Measurements from ENCODE around the gene VEZT.

Gene VEZT

DNA sequence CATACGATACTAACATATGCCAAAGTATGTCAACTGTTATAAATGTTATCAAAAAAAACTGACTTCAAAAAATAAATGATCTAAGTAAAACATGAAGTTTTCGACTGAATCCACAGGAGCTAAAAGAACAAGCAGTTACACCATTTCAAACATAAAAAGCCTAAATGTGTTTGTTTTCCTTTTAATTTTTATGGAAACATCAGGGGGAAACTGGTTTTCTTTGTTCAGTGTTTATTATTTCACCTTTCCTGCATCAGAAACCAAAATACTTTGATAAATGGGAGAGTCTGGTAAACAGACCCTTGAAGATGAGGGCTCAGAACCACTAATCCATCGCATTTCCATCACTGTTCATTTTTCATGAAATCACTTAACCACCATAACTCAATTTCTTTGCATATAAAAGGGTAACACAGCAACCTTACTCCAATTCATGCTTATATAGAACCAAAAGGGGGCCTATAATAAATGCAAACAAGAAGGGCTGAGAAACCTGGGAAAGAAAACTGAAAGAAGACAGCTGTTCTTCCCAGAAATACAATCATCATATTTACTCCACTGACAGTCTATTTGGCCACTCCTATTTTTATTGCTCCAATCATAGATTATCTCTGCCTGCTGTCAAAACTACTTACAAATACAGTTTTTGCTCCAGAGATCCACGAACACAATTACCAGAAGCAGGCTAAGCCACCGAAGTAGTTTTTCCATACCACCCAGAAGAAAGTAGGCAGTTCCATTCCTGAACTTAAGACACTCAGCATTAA is 17.3 kb upstream of the VEZT start:
- no peak for DNase-seq (ENCODE audit: low spot score)

DNA sequence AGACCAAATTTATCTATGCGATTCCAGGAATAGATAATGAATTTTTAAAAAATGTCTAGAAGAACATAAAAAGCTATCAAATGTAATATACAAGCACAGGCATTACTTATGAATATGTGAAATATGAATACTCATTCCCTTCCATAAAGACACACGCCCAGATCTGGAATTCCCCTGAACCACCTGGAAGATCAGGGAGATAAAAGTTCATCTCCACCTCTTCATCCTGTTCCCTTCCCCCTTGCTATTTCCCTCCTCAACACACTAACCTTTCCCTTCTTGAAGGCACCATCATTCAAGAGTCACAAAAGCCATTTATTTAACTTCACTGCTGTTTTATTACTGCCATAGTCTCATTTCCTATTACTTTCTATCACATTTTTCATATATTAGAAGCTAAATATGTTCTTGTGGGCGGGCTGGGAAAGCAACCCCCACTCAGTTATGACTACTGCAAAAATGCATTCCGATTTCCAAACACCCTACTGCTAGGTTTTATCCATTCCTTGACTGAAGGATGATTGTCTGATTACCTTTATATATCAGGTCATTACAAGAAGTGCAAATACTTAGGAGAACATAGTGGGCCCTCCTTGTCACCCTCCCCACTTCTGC is 16.4 kb upstream of the VEZT start:
- no peak for DNase-seq (ENCODE audit: low spot score)

DNA sequence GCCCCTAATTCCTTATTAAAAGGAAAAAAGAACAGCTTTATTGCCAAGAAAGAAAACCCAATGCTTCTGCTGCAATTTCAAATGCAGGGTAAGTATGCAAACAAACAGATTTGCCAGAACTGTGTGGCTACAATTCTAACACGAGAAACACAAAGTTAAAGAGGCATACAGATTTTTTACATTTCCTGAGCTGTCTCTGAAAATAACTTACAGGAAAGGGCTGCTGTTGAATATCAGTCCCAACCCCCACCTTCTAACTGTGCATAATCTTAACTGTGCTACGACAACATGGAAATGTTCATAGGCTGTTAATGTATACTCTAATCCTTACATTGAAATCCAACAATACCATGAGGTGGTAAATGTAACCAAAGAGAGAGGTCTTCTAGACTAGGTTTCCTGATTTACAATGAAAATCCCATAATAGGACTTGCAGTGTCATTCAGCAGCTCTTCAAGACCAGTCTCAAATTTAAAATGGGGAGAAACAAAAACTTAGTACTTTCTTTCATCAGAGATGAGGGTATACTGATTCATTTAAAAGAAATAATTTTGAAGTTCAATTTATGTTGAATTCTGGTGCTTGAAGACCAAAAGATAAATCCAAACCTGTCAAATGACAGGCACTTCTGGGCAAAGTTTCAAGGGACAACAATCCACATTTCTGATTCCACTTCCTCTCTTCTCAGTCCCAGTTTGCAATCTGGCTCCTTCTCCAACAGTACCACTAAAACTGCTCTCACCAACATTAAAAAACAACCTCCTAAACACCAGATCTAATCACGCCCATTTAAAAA is 14.7 kb upstream of the VEZT start:
- no peak for DNase-seq (ENCODE audit: low spot score)

DNA sequence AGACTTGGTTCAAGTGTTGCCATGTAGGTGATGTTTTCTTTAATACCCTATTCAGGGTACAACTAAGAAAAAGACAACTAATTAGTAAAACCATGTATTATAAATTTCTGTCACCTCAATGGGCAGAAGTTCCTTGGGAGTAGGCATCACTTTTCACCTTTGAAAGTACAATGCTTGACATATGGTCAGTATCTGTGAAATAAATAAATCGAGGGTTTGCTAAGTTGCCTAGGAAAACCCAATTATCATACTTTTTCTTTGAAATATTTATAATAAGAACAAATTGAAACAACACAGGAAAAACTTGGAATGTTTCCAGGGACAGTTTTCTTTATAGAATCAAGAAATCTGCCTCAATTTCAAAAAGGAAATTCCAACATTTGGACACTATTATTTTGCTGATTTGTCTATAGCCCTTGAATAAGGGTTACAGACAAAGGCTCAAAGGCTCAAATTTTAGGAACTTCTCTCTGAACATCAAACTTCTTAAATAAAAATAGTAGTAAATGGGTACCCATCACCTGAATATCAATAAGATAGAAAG is 14.0 kb upstream of the VEZT start:
- no peak for DNase-seq (ENCODE audit: low spot score)

DNA sequence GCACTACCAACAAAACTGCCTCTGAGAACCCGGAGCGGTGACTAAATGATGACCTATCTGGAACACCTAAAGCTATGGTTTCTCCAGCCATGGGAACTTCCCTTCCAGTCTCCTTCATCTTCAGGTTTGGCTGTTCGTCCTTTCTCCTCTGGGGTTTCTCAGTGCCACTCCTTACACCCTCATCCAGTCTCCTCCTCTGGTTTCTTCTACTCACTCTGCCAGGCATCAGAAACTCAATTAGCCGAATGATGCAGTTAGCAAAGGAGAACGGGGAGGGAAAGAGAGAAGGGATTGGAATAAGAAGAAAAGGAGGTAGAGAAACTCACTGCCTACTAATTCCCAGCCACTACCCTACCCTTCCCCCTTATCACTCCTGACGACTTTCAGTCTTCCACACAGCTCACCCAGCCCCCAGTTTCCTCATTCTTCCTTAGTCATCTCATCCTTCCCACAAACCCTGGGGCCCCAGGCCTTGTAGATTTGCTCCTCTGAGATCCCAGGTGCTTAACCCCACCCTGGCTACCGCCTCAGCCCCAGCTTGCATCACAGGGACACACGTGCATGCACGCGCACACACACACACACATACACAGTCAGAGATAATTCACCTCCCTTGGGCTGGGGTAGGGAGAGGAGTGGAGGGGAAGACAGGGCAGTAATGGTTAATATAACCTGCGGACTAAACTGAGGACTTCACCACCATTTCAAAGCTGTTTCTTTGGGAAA is 13.3 kb upstream of the VEZT start:
- peak; percentile 67 for DNase-seq (ENCODE audit: low spot score)

DNA sequence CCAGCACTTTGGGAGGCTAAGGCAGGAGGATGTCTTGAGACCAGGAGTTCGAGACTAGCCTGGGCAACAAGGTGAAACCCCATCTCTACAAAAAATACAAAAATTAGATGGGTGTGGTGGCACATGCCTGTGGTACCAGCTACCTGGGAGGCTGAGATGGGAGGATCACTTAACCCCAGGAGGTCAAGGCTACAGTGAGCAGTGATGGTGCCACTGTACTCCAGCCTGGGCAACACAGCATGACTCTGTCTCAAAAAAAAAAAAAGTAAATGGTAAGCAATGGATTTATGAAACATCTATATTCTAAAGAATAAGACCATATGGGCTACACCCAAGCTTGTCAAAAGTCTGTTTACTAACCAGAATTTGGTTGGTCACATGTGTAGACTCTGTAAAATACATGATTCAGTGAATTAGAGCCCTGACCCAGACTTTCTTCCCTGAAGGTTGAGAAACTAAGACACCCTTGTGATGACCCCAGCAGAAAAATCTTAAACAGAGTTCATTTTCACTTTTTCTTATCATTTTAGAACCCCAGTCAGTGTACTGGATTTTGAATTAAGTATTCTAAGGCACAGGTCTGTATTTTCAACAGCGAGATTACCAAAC is 12.5 kb upstream of the VEZT start:
- no peak for DNase-seq (ENCODE audit: low spot score)

DNA sequence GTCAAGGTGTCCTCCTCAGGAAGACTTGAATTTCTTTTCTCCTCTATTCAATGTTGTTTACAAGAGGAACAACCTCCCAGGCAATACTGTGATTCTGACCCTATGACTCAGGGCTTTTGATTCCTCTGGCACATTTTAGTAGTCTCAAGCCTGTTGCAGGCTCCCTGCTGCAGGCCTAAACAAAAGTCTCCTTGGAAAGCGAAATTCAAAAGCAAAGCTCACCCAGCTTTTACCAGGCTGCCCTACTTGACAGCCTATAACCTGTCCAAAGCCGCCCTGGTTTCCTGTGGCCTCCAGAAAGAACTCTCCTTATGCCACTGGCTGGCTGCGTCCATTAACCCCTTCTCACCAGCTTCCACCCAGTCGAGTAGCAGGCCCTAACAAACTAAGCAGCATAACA is 11.9 kb upstream of the VEZT start:
- DNase-seq (ENCODE audit: low spot score) = no peak

DNA sequence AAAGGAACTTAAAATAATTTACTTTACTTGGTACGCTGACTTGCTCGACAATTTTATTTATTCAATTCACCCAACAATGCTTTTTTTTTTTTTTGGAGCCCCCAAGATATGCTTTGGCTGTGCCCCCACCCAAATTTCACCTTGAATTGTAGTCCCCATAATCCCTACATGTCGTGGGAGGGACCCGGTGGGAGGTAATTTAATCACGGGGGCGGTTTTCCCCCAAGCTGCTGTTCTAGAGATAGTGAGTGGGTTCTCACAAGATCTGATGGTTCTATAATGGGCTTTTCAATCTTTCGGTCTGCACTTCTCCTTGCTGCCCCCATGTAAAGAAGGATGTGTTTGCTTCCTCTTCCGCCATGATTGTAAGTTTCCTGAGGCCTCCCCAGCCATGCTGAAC is 10.7 kb upstream of the VEZT start:
- no peak for DNase-seq (ENCODE audit: low spot score)

DNA sequence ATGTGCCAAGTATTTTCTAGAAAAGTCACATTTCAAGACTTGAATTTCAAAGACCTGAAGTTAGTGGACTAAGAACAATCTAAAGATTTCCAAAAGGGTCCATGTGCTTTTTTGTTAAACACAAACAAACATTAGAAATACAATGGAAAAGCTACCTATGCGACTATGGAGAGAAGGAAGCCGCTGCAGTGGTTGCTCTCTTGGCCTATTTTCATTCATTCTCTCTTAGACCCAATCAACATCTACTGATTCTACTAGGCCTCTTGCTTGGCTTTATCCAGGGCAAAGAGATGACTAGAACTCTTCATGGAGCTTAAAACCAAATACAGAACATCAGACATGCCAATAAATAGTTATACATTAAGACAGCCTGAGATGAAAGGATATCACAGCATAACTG is 10.2 kb upstream of the VEZT start:
- DNase-seq (ENCODE audit: low spot score) = no peak

DNA sequence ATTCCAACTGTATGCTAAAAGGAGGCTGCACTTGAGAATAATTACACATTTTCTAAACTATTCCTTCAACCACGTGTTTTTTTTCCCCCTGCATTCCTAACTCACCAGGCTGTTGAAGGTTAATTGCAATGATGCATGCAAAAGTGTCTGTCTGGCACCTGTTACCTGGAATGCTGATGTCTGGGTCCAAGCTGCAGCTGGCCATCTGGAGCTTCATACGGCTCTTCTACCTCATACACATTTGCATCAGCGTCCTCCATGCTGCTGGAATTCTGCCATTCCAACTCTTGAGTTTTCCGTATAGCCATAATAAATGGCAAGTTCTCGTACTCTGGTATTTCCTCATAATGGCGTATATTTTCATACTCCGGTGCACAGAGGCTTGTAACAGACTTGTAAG is 8.9 kb upstream of the VEZT start:
- no peak for DNase-seq (ENCODE audit: low spot score)

DNA sequence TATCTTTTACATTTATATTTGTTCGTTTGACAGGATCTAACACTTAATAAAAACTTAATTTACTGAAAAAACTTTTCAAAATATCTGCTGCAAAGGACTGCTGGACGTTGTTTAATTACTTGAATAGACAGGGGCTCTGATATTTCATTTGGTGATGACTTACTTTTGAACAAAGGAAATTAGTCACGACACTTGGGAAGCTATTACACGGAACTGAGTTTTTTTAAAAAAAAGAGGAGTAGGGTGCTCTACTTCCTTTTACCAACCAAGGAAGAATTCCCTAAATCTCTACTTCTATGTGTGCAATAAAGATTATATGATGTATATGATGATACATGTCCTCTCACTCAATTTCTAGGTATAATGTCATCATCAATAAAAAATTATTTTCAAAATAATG is 5.0 kb upstream of the VEZT start:
- DNase-seq (ENCODE audit: low spot score) = peak; percentile 60

DNA sequence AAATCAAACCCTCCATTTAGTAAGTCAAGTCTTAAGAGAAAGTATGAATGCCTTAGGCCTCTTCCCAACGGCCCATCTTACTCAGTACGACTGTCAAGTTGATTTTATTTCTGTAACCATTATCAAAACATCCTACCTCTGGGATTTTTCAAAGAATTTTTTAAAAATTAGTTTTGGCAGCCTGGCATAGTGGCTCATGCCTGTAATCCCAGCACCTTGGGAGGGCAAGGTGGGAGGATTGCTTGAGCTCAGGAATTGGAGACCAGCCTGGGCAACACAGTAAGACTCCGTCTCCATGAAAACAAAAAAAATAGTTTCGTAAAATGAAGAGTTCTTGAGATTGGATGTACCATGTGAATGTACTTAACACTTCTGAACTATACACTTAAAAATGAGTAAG is 4.5 kb upstream of the VEZT start:
- DNase-seq (ENCODE audit: low spot score) = no peak

DNA sequence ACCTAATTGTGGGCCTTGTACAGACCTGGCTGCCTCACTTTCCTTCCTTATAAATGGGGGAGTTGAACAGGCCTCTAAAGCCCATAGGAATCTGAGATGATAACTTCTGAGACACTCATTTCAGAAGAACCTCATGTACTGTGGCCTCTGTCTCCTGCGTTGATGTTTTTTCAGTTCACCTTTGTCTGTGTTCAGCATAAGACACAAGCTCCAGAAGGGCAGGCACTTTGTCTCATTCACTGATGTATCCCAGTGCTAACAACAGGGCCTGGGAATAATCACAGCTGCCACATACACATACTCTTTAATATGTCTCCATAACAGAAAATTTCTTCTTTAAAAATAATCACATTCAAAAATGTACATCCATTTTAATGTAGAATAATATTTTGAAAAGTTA is 3.7 kb upstream of the VEZT start:
- DNase-seq (ENCODE audit: low spot score) = no peak

DNA sequence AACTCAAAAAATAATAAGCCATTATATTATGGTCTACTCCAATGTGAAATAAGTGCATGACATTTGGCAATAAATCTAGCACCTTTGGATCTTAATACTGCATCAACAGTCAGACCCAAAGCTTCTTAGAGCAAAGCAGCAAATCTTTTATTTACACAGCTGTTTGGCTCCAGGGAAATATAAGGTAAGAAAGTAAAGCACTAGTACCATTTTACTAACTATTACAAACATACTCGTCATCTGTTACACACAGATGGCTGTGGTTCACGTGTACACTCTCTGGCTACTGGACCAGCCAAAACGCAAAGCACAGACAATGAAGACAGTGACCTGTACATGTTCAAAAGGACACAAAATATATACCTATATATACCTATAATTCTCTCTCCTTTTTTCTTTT is 3.1 kb upstream of the VEZT start:
- DNase-seq (ENCODE audit: low spot score) = no peak

DNA sequence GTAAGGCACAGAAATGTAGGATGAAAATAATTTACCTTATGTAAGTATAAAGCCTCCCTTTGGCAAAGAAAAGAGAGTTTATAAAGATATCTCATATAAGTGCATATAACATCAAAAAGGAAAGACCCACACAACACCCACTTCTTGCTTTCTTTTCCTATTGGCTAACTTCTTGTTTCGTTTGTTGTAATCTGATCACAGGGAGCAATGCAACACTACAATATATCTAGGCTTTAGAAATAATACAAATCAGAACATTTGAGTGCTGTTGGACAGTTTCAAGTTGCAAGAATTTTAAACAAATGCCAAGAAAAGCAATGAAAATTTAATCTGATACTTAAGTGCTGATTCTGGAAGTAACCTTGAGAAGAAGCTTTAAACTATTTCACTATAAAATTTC is 1.7 kb upstream of the VEZT start:
- no peak for DNase-seq (ENCODE audit: low spot score)

DNA sequence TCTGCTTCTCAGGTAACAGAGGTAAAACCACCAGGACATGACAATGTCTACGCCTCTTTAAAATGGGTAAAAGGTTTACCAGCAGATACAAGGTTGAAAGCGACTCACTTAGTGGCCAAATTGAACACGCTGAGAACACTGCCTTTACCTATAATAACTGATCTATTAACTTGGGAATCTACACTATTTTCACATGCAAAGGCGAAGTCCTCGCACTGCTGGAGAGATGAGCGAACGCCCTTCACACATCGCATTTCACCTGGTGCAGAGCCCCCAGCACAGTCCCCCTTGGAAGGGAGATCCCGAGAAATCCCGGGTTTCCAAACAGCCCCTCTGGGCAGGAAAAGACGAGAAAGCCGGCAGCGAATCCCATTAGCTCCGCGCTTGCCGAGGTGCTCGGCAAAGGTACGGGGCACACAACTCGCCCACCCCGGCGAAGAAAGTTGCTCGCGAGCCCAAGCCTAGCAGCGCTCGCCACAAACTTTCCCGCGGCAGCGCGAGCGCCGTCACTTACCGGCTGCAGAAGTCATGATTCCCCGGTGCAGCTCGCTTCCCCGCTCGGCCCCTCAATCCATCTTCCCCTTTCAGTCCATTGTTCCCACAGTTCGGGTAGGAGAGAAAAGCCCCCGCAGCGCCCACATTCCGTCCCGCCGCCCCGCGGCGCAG is 763 bp upstream of the VEZT start:
- no peak for DNase-seq (ENCODE audit: low spot score)

DNA sequence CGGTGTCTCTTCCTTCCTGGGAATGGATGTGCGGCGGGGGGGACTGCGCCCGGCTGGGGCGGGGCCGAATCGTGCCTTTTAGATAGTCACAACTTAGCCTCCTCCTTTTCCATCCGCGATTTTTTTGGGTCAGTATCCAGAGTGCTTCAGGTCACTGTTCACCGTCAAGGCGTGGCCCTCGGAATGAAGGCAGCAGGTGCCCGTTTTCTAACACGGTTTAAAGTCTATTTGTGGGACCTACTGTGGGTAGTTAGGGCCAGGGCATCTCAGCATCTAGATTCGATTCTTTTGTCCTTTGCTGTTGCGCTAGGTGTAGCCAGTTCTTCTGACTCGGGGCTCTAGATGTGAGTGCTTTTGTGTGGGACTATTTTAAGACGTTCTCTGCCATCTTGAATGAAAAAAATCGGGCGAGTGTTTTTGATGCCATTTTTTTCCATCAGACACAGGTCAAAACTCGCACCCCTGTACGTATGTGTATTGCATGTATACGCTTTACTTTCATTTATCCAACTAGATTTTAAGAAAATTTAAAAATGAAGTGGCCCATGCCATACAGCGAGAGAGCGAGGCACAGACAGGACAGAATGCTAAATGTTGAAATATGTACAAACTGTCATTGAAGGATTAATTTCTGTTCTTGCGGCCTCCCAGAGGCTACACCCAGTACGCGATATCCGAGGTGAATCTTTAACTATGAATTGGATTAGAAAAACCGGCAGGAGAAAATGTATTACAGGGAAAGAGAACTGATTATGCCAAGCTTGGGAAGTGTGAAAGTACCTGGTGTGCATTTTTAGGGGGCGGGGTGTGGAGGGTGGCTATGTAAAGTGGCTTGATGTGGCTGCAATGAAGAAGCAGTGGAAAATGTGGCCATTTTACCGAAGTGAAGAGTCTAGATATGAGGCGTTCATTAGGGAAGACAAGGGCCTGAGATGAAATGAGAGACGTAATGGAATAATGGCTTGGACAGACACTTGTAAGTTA is 835 bp downstream of the VEZT start:
- DNase-seq (ENCODE audit: low spot score) = peak; percentile 58

DNA sequence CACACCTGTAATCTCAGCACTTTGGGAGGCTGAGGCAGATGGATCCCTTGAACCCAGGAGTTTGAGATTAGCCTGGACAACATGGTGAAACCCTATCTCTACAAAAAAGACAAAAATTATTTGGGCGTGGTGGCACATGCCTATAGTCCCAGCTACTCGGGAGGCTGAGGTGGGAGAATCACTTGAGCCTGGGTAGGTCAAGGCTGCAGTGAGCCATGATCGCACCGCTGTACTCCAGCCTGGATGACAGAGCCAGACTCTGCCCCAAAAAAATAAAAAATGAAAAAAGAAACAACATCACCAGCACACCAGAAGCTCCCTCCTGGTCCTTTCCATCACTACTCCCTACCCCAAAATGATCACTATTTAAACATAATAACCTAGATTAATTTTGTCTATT is 2.6 kb downstream of the VEZT start:
- DNase-seq (ENCODE audit: low spot score) = no peak

DNA sequence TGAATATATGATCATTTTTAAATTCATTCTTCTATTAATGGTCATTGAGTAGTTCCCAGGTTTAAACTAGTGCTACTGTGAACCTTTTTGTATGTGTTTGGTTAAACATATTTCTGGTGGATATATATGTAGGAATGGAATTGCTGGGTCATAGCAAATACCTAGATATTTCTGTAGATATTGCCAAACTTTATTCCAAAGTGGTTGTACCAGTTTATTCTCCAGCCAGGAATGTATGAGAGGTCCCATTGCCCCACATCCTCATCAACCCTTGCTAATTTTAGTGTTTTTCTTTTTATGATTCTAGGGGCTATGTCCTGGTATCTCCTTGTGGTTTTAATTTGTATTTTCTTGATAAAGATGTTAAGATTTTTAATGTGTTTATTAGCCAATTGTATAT is 3.1 kb downstream of the VEZT start:
- no peak for DNase-seq (ENCODE audit: low spot score)
